ENCODE results near the gene HSD11B1. TPM values are rescaled to one million over a fixed set of nuclear protein-coding genes. Genes with fewer than 3 reads are reported as not detected.

Gene HSD11B1
- total RNA-seq, 4 donors from 2014 or later: 3.0 to 16.0 (median 6.8) TPM

DNA sequence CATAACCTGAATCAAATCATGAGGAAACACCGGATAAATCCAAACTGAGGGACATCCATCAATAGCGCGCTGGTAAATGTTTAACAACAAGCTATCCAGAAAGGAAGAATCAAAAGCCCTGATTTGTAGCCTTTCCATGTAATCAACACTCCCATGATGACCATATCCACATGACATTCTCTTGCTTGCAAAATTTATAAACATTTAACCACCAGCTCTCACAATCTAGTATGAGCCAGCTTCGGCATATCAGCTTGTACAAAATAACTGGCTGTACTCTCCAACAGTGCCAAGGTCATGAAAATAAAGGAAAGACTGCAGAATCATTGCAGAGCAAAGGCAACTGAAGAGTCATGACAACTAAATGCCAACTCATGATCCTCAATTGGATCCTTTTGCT, 15.7 kb downstream of the HSD11B1 start:
- DNase-seq (no peak), ATAC-seq (no peak)
- H3K27ac ChIP-seq: no peak overlapping the region

DNA sequence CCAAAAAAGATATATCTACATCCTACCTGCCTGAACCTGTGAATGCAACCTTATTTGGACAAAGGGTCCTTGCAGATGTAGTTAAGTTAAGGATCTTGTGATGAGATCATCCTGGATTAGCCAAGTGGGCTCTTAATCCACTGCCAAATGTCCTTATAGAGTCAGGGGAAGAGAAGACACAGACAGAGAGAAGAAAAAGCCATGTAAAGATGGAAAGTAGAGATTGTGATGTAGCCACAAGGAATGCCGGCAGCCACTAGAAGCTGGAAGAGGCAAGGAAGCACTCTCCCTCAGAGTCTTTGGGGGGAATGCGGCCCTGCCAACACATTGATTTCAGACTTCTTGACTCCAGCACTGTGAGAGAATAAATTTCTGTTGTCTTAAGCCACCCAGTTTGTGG, 16.2 kb downstream of the HSD11B1 start:
- ATAC-seq: no peak
- no peak for DNase-seq
- in situ Hi-C loops (cut with MboI; ENCODE audit: low sequenced_read_pairs in 4 of 4) (no loop called here), intact Hi-C loops (cut with DNase I; ENCODE audit: low total_unique reads) (no loop called here)
- Histone ChIP-seq H3K4me1 (no peaks in the 10 kb centered on the region), H3K4me3 (no peak overlapping the region), H3K27ac (no peak overlapping the region), H3K27me3 (no peaks in the 10 kb centered on the region), H3K9me3 (no peaks in the 10 kb centered on the region), H3K36me3 (no peaks in the 10 kb centered on the region)
- no peak for TF ChIP-seq POLR2A (IDR thresholded peaks at IDR 0.05)
- TF ChIP-seq, protein P1, sequence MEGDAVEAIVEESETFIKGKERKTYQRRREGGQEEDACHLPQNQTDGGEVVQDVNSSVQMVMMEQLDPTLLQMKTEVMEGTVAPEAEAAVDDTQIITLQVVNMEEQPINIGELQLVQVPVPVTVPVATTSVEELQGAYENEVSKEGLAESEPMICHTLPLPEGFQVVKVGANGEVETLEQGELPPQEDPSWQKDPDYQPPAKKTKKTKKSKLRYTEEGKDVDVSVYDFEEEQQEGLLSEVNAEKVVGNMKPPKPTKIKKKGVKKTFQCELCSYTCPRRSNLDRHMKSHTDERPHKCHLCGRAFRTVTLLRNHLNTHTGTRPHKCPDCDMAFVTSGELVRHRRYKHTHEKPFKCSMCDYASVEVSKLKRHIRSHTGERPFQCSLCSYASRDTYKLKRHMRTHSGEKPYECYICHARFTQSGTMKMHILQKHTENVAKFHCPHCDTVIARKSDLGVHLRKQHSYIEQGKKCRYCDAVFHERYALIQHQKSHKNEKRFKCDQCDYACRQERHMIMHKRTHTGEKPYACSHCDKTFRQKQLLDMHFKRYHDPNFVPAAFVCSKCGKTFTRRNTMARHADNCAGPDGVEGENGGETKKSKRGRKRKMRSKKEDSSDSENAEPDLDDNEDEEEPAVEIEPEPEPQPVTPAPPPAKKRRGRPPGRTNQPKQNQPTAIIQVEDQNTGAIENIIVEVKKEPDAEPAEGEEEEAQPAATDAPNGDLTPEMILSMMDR (IDR thresholded peaks at IDR 0.05 in 4 of 5, conservative IDR thresholded peaks at IDR 0.05 in 1 of 5): no peak

More for the DNA sequence above, 15.7 kb downstream of the HSD11B1 start:
- Histone ChIP-seq H3K4me1 (no peaks in the 10 kb centered on the region), H3K9me3 (no peaks in the 10 kb centered on the region), H3K27me3 (no peaks in the 10 kb centered on the region), H3K36me3 (no peaks in the 10 kb centered on the region), H3K4me3 (no peak overlapping the region)
- intact Hi-C loops (cut with DNase I; ENCODE audit: low total_unique reads): no loop called here
- TF ChIP-seq, protein P1 (IDR thresholded peaks at IDR 0.05 in 4 of 5, conservative IDR thresholded peaks at IDR 0.05 in 1 of 5): no peak
- no peak for TF ChIP-seq POLR2A (IDR thresholded peaks at IDR 0.05)
- in situ Hi-C loops (cut with MboI; ENCODE audit: low sequenced_read_pairs in 4 of 4): no loop called here

DNA sequence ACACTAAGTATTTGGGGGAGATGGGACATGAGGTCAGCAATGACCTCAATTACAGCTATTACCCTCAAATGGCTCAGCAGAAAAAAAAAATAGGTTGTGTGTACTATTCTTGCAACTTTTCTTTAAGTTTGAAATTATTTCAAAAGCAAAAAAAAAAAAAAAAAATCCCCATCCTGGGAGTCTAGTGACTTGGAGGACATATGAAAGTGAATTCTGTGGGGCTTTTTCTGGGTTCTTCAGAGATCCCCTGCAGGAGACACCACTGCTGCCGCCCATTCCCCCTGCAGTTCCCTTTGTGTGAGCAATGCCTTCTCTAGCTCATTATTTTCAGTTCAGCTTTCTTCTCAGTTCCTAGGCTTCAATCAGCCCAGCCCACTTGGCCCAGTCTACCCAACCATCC, 16.7 kb downstream of the HSD11B1 start:
- no peaks in the 10 kb centered on the region for H3K9me3 ChIP-seq
- no peaks in the 10 kb centered on the region for H3K36me3 ChIP-seq
- no peaks in the 10 kb centered on the region for H3K4me1 ChIP-seq
- ATAC-seq (no peak), DNase-seq (no peak)
- H3K27me3 ChIP-seq: no peaks in the 10 kb centered on the region
- H3K4me3 ChIP-seq: no peak overlapping the region
- in situ Hi-C loops (cut with MboI; ENCODE audit: low sequenced_read_pairs in 4 of 4): no loop called here
- TF ChIP-seq POLR2A (IDR thresholded peaks at IDR 0.05): no peak
- TF ChIP-seq, protein P1 (IDR thresholded peaks at IDR 0.05 in 4 of 5, conservative IDR thresholded peaks at IDR 0.05 in 1 of 5): no peak
- H3K27ac ChIP-seq: no peak overlapping the region
- intact Hi-C loops (cut with DNase I; ENCODE audit: low total_unique reads): no loop called here

DNA sequence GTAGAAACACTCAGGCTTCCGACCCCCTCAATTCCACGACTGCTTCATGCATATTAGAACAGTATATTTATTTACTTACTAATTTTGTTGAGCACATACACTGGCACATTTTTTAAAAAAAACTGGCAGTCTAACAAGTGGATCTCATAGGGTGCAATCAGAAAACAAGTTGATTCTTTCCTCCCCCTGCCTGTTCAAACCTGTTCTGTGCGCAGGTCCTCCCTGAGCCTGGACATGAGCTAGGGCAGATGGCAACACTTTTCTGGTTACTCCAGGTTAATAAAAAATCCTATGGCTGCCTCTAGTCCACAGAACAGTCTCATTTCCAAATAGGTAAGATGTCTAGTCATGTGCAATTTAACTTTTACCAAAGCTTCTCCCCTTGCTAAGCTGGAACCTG, 18.6 kb downstream of the HSD11B1 start:
- in situ Hi-C loops (cut with MboI; ENCODE audit: low sequenced_read_pairs in 4 of 4): no loop called here
- intact Hi-C loops (cut with DNase I; ENCODE audit: low total_unique reads): no loop called here
- Histone ChIP-seq H3K27ac (no peak overlapping the region), H3K27me3 (no peaks in the 10 kb centered on the region), H3K4me1 (no peaks in the 10 kb centered on the region), H3K9me3 (no peaks in the 10 kb centered on the region), H3K4me3 (no peak overlapping the region), H3K36me3 (no peaks in the 10 kb centered on the region)
- no peak for ATAC-seq
- TF ChIP-seq, protein P1 (IDR thresholded peaks at IDR 0.05 in 4 of 5, conservative IDR thresholded peaks at IDR 0.05 in 1 of 5): no peak
- TF ChIP-seq POLR2A (IDR thresholded peaks at IDR 0.05): no peak
- DNase-seq: no peak

Data from gastrocnemius medialis (tissue), 4 donors.